Hematopoietic multipotent progenitor cell treated with erythropoietin and hydrocortisone succinate and interleukin-3 and kit ligand, for 15 days (in vitro differentiated cells): Measurements from ENCODE around the gene BLOC1S6.

Source experiments
- DNase-seq: peaks from one replicate; pipeline ENCODE4 v3.0.0-alpha.2; 2015; ENCODE audit warnings: low spot score

The BLOC1S6 gene

GRCh38 chr15:45588219-45588875 is 1.2 kb downstream of the BLOC1S6 start:
- peak; percentile 44 for DNase-seq

DNA sequence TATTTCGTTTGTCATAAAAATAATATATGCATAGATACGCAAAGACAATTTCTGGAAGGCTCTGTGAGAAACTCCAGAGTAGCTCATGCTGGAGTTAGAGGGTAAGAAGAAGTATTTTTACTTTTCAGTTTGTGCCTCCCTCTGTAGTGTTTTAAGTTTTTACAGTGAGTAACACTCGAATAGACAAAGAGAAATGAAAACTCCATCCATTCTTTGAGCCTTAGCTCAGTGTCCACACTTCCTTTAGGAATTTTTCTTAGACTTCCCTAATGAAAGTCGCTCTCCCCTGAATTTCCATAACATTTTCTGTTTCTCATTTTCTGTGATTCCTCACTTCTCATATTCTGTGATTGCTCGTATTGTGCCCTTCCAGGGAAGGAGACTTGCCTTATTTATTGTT is 2.1 kb downstream of the BLOC1S6 start:
- no peak for DNase-seq

DNA sequence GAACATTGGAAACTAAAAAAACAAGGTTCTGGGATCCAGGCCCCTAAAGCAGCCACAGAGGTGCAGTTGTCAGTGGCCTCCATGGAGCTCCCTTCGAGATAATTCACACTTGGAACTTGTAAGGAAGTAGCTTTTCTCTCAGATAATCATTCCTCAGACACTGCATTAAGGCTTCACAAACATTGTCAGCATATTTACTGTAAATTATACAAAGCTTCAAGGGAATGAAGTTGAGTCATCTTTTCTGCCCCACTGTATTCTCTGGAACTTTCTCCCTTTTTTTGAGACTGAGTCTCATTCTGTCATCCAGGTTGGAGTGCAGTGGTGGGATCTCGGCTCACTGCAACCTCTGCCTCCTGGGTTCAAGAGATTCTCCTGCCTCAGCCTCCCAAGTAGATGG is 7.1 kb downstream of the BLOC1S6 start:
- no peak for DNase-seq

- no peak for DNase-seq
Measured at GRCh38 chr15:45594835-45595530, 7.8 kb downstream of the BLOC1S6 start.

GRCh38 chr15:45603881-45604280 is 16.7 kb downstream of the BLOC1S6 start:
- no peak for DNase-seq

GRCh38 chr15:45604326-45604725 is 17.1 kb downstream of the BLOC1S6 start:
- DNase-seq, result no peak

- no peak for DNase-seq
Measured at GRCh38 chr15:45606413-45606812, 19.2 kb downstream of the BLOC1S6 start.

GRCh38 chr15:45606841-45607240 is 19.7 kb downstream of the BLOC1S6 start:
- DNase-seq, result no peak

- DNase-seq, result peak; percentile 47
Measured at GRCh38 chr15:45611305-45611704, 24.1 kb downstream of the BLOC1S6 start.

DNA sequence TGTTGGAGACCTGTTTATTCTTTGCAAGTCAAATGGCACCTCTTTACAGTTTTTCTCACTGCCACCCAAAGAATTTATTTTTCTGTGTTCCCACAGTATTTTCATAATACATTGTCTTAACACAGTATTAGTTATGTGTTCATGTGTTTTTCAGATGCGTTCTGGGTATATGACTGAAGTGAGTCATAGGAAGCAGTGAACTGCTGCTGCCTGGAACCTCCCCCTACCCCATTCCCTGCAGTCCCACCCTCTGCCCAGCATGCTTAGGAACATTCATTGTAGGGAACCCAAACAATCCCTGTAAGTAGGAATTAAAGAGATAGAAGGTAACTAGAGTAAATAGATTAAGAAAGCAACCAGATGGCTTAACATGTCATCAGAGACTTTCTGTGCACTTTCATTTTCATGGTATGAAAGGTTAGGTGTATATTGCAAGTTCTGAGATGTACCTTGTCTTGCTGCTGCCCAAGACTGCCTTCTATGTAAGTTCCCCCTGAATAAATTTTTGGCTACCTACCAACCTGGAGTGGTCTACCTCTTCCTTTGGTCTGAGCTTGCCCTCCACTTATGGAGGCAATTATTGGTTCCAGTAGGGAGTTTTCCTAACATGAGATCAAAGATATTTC is 25.7 kb downstream of the BLOC1S6 start:
- DNase-seq, result no peak

DNA sequence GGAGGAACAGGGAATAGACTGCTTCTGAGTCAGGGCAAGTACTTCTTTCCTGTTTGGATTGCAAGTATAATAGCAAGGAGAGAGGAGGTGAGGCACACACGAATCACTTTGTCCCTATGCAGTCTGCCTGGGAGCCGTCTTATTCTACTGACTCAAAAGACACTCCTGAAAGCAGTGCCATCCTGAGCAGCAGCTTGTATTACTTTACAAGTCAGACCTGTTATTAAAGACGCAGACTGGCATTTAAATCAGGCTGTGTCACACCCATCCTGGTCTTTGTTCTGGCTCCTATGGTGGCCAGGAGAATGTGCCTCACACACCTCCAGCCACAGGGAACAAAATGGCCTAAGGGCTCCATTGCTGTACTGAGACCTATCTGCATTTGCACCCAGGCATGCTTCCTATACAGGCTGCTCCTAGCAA is 29.7 kb downstream of the BLOC1S6 start:
- no peak for DNase-seq

DNA sequence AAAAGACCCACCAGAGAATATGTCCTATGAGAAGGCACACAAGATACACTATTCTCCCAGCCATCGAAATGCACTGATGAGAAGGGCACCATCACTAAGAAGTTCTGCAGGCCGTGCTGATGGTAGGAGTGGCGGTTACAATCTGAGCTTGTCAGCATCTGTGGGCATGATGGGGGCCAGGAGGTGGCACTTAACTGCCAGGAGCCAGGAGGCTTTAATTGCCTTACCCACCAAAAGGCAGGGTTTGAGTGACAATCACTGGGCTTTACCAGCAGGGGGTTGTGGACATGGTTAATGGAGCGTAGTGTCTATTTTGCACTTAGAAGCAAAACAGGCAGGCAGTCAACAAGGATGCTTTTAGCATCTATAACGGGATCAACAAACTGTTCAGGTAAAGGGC is 31.6 kb downstream of the BLOC1S6 start:
- DNase-seq, result no peak

- no peak for DNase-seq
Measured at GRCh38 chr15:45628136-45628535, 41.0 kb downstream of the BLOC1S6 start.

- no peak for DNase-seq
Measured at GRCh38 chr15:45630917-45631691, 43.9 kb downstream of the BLOC1S6 start.

GRCh38 chr15:45631776-45632175 is 44.6 kb downstream of the BLOC1S6 start:
- DNase-seq, result no peak

DNA sequence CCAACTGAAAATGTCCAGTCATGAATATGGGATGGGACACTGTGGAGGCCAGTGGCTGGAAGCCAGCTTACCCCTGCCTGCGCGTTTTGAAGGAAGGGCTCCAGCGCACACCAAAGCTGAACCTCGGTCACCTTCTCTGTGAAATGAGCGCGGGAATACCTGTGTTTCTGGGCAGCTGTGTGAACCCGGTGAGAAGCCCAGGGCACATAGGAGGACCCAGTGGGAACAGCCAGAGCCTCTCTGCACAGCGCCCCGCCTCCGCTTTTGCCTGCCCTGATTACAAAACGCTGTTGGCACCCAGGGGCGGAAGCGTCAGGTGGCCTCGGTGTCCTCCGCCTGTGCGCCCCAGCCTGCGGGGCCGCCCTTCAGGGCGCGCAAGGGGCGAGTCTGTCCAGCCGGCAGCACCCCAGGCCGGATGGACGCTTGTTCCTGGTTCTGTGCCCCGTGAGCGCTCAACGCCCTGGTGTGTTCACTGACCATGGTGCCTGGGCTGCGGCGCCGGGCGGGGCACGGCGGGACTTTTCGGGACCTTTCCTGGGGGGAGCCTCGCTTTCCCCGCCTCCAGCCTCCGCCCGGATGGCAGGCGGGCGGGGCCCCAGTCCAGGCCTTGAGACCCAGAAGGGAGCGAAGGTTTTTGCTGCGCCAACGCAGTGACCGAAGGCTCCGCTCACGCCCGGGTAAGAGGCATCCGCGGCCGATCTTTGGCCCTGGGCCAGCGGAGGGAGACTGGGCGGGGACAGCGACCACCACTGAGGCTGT is 47.4 kb downstream of the BLOC1S6 start, which contains the start of gene SQOR:
Gene SQOR (plus strand): TSS at position 598 of the 759 bp plus-strand sequence. CDS start 23,895 bp downstream, outside the sequence.
- peak; percentile 33 for DNase-seq

GRCh38 chr15:45635191-45635638 is 48.0 kb downstream of the BLOC1S6 start:
- DNase-seq, result peak; percentile 23

- no peak for DNase-seq
Measured at GRCh38 chr15:45635763-45636292, 48.6 kb downstream of the BLOC1S6 start.

DNA sequence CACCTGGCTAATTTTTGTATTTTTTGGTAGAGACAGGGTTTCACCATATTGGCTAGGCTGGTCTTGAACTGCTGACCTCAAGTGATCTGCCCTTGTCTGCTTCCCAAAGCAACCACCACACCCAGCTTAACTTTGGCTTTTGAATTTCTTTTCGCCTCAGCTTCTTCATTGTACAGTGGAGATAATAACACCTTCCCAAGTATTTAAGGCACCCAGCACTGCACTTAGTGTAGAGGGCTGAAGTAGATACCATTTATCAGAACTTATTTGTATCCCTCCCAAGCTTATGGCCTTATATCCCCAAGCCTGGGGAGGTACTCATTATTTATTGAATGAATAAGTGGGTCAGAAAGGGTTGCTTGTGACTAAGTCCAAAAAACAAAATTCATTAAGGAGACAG is 50.0 kb downstream of the BLOC1S6 start:
- DNase-seq, result peak; percentile 16

DNA sequence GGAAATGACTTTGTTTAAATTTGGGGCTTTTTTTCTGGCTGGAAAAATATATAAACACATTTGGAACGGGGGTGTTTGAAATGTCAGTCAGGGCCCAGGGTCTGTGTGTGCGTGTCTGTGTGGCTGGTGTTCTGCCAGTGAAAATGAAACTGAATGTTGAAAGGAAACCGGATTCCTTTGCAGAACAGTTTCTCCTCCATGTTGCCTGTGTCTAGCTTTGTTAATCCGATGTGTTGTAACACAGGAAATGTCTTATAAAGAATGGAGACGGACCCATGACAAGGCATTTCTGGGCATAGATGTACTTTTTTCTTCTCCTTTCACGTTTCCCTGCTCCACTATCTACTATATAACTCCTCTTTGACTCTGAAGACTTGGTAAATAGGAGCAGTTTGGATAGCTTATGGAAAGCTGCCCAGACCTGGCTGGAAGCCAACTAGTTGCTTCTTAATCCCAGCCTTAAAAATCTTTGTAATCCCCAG is 50.4 kb downstream of the BLOC1S6 start:
- peak; percentile 40 for DNase-seq

- DNase-seq, result no peak
Measured at GRCh38 chr15:45640616-45641015, 53.4 kb downstream of the BLOC1S6 start.
